HG03469 (cell line): Measurements from ENCODE around the gene PRPSAP2.
"Not testable (repeated sequence)": the region's sequence is repeated elsewhere in the genome, so short reads cannot be mapped to it uniquely, and the experiment has no call there.

Experiments used
- ATAC-seq: cut with Tn5 transposase; IDR thresholded peaks from one replicate; pipeline ENCODE4 v1.9.1; 2021; ENCODE audit warnings: mild to moderate bottlenecking, moderate library complexity, moderate number of reproducible peaks; ENCODE audit not compliant: unreplicated experiment

PRPSAP2 gene

DNA sequence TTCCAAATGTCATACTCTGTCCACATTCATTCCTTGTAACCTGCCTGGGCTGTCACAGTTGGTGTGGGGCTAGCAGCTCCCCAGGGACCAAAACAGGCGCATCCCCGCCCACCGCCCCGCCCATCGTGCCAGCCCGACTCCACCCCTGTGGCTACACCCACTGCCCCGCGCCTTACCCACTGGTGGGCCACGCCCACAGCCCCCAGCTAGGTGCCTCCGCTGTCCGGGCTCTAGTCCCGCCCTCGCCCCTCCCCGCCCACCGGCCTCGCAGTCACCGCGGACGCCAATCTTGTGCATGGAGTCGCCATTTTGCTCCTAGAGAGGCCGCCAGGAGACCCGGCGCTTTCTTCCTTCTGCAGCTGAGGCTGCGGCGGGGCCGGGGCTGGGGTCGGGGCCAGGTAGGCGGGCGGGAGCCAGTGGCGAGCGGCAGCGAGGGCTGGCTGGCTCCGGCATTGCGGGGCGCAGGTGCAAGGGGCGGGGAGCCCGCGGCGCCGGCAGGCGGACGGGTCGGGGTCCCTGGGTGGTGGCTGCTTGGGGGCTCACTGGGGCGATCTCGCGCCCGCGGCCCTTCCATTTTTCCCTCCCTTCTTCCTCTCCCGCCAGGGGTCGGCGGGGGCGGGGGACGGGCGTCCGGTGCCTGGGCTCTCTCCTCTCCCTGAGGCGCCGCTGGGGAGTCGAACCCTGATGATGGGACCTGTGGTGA is at the start of gene PRPSAP2:
PRPSAP2 (plus strand) TSS at position 268 of the 703 bp plus-strand sequence. CDS start 7,703 bp downstream, outside the sequence.
- ATAC-seq = peak; percentile 27

DNA sequence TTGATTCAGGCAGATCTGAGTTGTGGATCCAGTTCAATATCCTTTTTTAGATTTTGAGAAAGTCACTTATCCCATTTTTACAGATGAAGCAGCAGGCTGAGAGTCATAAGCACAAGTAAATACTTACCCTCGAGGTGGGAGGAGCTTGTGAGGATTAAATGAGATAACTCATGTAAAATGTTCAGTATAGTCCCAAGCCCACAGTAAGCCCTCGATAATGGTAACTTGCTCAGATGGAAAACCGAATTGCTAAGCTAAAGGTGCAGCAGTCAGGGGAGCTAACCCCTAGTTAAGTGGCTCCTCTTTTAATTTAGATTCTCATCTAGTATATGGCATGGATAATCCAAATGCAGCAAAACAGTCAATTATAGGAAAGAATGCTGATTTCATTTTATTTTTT is 42.0 kb upstream of the PRPSAP2 start:
- not testable (repeated sequence) for ATAC-seq

- ATAC-seq = not testable (repeated sequence)
Observed at GRCh38 chr17:18816489-18817371, 41.2 kb upstream of the PRPSAP2 start.

DNA sequence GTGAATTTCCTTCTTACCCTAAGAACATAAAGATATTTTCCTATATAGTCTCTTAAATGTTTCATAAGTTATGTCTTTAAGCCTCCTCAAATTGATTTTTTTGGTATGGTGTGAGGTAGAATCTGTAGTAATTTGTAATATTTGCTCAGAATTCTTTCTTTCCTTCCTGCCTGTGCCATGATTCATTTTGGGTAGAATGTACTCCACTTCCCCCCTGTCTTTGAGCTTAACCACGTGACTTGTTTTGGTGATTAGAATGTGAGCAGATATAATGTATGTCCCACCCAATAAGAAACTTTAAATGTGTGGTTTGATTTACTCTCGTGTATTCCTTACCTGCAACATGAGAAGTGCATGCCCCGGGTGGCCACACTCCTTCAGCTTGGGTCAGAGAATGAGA is 36.5 kb upstream of the PRPSAP2 start:
- not testable (repeated sequence) for ATAC-seq

DNA sequence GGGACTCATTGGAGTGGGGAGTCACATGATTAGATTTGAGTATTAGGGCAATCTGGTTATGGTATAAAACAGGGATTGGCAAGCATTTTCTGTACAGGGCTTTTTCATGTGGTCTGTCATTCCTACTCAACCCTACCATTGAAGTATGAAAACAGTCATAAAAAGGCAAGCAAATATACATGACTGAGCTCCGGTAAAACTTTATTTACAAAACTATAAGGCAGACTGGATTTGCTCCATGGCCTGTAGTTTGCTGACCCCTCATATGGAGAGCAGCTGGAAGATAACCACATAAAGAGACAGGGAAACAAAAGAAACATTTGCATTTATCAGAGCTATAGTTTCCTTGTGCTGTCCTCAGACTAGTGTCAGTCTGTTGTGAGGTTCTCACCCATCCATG is 30.3 kb upstream of the PRPSAP2 start:
- not testable (repeated sequence) for ATAC-seq

DNA sequence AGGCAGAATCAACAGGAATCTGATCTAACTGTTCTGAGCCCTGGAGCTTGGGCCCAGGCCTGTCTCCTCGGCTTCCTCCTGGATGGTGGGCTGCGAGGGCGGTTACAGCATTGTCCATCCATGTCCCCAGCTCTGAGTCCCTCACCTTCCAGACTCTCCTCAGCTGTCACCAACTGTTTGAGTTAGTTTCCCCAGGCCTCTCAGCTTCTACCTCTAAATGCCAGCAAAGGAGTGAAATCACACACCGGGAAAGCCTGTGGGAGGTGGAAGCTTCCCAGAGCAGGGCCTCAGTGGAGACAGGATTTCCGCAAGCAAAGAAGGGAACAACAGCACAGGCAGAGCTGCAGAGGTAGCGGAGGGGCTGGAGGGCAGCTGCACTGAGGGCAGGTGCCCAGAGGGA is 9.4 kb upstream of the PRPSAP2 start:
- no peak for ATAC-seq

GRCh38 chr17:18850679-18851078 is 7.3 kb upstream of the PRPSAP2 start:
- no peak for ATAC-seq

DNA sequence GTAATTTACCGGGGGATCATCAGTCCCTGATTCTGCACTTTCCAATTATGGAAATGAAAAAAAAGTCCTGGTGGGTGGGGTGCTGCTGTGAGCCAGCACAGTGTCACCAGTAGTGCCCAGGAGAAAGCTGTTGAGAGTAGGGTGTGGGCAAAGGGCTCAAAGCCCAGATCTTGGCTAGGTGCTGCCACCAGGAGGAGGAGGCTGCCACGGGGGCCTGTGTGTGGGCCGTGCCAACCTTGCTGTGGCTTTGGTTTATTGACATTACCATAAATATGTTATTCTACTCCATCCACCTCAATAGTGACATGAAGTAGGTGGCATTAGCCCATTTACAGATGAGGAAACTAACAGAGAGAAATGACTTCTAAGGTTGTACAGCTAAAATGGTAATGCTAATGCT is 6.7 kb upstream of the PRPSAP2 start:
- ATAC-seq = no peak

DNA sequence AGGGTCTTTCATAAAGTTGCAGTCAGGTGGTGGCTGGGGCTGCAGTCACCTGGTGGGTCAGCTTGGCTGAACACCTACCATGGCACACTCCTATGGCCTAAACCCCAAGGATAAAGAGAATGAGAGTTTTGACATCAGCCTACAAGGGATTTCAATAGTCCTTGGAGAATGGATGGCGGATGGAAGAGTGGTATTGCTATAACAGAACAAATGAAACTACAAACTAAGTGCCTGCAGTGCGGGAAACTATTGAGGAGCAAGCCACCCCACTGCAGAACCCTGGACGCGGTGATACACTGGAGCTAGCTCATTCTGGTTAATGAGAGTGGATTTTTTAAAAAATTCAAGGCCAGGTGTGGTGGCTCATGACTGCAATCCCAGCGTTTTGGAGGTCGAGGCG is 3.0 kb upstream of the PRPSAP2 start:
- no peak for ATAC-seq

- ATAC-seq = peak; percentile 63
Observed at GRCh38 chr17:18855831-18856569, 1.9 kb upstream of the PRPSAP2 start.

- no peak for ATAC-seq
Observed at GRCh38 chr17:18856570-18856915, 1.4 kb upstream of the PRPSAP2 start.

DNA sequence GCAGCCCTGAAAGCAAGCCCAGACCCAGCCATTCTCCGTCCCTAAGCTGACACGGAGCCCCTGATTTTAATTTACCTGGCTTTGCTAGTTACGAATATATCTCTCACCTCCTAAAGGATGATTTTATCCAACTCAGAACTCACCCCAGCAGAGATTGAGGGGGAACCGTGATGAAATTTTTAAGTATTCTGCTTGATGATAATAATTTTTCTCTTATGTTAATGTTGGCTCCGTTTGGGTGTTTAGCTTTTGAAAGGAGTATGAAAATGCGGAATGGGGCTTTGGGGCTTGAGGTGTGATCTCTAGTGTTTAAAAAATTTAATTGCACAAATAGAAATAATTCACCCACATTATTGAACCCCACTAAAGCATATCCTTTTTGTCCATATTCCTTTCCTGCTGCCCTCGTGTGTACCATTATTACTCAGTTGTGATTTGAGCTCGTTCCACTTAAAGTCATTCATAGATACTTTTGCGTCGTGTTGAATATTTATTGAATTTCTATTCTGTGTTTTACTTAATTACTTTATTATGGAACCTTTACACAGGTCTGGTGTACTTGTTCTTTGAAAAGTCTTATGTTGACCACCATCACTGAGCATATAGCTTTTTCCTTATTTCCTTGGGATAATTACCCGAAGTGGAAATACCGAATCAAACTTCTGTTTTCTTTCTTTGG is 775 bp downstream of the PRPSAP2 start:
- no peak for ATAC-seq

- no peak for ATAC-seq
Observed at GRCh38 chr17:18859256-18859655, 1.3 kb downstream of the PRPSAP2 start.

DNA sequence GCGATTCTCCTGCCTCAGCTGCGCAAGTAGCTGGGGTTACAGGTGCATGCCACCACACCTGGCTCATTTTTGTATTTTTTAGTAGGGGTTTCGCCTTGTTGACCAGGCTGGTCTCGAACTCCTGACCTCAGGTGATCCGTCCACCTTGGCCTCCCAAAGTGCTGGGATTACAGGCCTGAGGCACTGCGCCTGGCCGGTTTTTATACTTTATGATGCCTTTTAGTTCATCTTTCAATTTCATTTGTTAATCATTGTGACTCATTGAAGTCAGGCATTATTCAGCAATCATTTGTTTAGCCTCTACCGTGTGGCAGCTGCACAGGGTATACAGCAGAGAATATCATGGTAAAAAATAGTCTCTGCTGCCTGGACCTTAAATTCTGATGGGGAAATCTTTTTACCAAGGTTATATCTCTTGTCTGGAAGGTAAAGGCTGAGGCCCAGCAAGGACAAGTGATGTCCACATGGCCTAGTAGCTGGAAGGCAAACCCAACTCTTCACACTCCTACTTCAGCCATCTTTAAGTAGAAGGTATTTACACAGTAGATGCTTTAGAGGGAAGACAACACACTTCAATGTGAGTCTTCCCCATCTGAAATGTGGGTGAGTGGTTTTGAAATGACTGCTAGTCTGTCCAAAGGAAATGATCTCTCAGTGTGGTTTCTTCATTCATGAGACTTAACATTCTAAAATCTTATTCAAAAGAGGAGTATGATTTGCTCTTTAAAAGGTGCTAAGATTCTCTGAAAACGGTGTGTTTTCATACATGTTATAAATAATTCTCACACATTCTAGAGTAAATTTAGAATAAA is 2.4 kb downstream of the PRPSAP2 start:
- no peak for ATAC-seq

- no peak for ATAC-seq
Observed at GRCh38 chr17:18862011-18862410, 4.1 kb downstream of the PRPSAP2 start.

DNA sequence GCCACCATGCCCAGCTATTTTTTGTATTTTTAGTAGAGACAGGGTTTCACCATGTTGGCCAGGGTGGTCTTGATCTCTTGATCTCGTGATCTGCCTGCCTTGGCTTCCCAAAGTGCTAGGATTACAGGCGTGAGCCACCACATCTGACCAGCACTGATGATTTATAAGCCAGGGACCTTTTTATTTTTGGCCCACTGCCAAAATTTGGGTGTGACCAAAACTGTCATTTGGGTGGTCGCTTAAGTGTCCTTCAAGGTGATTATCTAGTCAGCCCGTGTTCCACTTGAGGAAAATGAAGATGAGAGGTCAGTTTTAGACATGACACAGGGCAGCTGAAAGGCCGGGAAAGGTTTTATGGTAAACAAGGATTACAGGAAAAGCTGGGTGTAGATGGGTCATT is 7.1 kb downstream of the PRPSAP2 start:
- ATAC-seq = not testable (repeated sequence)

DNA sequence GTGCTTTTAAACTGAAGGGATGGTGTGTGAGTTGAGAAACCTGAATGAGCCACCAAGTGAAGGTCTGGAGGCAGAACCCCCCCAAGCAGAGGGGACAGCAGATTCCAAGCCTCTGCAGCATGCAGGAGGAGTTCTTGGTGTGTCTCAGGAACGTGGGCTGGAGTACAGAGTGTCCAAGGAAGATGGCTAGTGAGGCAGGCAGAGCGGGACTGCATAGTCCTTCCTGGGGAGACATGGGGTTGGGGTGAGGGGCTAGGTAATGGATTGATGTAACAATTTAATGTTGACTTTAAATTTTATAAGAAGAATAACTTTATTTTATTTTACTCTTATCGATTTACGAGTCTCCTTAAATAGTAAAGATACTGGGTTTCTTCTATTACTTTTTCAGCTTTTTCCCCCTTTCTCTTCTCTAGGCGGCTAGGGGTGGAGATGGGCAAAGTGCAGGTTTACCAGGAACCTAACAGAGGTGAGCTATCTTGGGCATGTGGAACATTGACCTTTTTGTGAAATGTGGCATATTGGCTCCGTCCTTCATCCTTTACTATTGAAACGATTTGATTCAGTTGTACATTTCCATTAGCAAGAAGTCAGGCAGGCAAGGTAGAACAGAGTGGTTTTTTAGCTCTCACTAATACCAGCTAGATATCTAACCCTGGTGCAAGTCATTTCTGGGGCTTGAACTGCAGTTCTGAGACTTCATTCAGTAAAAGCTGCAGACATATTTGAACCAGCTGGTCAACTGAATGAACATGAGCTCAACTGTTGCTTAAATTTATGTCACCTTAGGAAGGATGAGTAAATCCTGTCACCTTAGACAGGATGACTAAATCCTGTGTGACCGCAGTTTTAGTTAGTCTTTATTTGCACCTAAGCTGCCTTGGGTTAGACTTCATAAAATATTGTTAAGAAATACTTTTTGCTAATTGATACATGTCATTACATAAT is 9.2 kb downstream of the PRPSAP2 start:
- no peak for ATAC-seq

- ATAC-seq = no peak
Observed at GRCh38 chr17:18877104-18877645, 19.2 kb downstream of the PRPSAP2 start.
